ENCODE data around the gene GPT2.

GPT2 gene

DNA sequence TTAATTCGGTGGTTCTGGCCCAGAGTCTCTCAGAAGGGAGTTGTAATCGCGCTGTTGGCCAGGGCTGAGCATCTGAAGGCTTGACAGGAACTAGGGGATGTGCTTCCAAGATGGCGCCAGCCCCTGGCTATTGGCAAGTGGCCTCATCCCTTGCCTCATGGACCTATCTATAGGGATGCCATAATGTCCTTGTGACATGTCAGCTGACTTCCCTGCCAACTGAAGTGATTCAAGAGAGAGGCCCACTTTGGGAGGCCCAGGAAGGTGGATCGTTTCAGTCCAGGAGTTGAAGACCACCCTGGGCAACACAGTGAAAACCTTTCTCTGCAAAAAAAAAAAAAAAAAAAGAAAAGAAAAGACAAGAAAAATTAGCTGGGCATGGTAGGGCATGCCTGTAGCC is 38.2 kb upstream of the GPT2 start:
- TF ChIP-seq, protein P1, sequence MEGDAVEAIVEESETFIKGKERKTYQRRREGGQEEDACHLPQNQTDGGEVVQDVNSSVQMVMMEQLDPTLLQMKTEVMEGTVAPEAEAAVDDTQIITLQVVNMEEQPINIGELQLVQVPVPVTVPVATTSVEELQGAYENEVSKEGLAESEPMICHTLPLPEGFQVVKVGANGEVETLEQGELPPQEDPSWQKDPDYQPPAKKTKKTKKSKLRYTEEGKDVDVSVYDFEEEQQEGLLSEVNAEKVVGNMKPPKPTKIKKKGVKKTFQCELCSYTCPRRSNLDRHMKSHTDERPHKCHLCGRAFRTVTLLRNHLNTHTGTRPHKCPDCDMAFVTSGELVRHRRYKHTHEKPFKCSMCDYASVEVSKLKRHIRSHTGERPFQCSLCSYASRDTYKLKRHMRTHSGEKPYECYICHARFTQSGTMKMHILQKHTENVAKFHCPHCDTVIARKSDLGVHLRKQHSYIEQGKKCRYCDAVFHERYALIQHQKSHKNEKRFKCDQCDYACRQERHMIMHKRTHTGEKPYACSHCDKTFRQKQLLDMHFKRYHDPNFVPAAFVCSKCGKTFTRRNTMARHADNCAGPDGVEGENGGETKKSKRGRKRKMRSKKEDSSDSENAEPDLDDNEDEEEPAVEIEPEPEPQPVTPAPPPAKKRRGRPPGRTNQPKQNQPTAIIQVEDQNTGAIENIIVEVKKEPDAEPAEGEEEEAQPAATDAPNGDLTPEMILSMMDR (IDR thresholded peaks at IDR 0.05; ENCODE audit: low read depth, low read length, missing control alignments), result no peak
- H3K4me3 ChIP-seq (replicated peaks; ENCODE audit: low read depth, low read length), result no peak overlapping the region
- DNase-seq (ENCODE audit: extremely low read depth, low read depth), result no peak

DNA sequence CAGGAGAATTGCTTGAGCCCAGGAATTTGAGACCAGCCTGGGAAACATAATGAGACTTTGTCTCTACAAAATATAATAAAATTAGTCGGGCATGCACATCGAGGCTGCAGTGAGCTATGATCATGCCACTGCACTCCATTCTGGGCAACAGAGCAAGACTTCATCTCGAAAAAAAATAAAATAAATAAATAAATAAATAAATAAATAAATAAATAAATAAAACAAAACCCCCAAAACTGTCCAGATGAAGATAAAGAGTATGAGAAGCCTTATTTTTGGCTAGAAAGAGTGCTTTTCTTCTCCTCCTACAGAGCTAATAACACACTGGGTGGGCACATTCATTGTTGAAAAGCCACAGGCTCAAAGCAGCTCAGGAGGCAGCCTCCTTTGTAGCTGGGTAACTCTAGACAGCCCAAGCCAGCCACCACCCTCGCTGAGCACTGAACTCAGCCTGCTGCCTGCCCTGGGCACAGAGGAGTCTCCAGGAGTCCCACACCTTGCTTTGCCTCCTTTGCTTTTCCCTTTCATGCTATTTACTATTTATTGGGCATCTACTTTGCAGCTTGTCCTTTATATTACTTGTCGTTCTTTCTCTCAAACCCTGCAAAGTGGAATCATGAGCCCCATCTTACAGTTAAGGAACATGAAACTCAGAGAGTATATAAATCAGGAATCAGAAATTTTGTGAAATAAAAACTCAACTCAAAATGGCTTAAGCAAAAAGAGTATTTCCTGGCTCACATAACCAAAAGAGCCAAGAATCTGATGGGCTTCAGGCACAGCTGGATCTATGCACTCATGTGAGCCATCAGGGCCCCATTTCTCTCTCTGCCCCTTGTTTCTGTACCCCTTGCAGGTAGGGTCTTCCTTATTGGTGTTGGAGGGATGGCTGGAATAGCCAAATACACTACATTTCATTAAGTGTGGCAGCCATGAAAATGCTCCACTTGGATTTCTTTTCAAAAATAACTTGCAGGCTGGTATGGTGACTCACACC is 35.1 kb upstream of the GPT2 start:
- no peak overlapping the region for H3K4me3 ChIP-seq (replicated peaks; ENCODE audit: low read depth, low read length)
- DNase-seq (ENCODE audit: extremely low read depth, low read depth), result no peak
- TF ChIP-seq, protein P1 (IDR thresholded peaks at IDR 0.05; ENCODE audit: low read depth, low read length, missing control alignments), result no peak

DNA sequence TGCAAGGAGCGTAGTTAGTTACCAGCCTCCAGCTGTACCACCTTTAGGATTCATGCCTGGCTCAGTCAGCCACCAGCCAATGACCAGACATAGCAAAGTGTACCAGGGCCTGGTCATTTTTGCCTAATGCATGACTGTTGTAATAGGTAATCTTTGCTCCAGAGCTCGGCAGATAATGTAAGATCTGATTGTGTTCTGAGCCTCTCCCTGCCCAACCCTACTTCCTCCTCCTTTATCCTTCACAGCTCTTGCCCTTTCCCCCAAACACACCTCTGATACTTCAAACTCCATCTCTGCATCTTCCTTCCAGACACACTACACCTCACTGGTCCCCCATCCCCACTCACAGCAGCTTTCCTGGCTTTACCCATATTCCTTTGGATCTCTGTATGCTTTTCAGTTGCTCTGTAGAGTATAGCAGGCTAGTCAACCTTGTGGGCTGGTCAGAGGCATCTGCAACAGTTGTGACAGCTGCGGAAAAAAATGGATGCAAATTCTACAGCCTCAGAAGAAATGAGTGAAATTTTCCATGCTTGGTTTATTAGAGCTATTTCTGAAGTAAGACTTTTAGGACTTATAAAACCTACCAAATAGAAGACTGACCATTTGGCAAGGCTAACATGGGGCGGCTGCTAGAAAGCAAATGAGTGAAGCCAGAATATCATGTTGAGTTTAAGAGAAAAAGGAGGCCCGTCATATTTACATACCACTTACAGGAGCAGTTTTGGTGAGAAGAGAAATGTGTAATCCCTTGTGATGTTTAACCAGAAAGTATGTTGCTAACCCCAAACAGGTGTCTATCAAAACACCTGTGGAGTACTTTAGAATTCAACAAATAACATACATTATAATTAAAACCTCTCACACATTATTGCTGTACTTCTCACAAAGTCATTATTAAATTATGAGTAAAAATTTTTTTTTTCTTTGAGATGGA is 33.3 kb upstream of the GPT2 start:
- H3K4me3 ChIP-seq (replicated peaks; ENCODE audit: low read depth, low read length), result no peak overlapping the region
- TF ChIP-seq, protein P1 (IDR thresholded peaks at IDR 0.05; ENCODE audit: low read depth, low read length, missing control alignments), result no peak
- no peak for DNase-seq (ENCODE audit: extremely low read depth, low read depth)

DNA sequence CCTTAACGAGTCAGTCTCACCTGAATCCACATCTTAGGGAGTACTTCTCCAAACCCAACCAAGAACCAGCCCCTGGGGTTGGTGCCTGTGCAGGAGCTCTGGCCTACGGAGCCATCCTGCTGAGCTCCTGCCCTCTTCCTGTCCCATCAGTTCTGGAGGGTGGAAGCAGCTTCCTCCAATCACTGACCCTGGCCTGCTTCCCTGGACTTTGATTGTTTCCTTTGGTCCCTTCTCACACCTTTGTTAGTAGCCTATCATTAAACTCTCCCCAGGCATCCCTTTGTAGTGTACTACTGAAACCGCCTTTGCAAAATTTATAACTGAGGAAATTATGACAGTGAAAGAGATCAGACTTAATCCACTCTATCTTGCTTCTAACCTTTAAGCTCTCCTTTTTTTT is 32.0 kb upstream of the GPT2 start:
- H3K4me3 ChIP-seq (replicated peaks; ENCODE audit: low read depth, low read length), result no peak overlapping the region
- TF ChIP-seq, protein P1 (IDR thresholded peaks at IDR 0.05; ENCODE audit: low read depth, low read length, missing control alignments), result no peak
- no peak for DNase-seq (ENCODE audit: extremely low read depth, low read depth)

- TF ChIP-seq, protein P1 (IDR thresholded peaks at IDR 0.05; ENCODE audit: low read depth, low read length, missing control alignments), result peak; percentile 84
- no peak for DNase-seq (ENCODE audit: extremely low read depth, low read depth)
- H3K4me3 ChIP-seq (replicated peaks; ENCODE audit: low read depth, low read length), result no peak overlapping the region
These were observed 30.3 kb upstream of the GPT2 start for GRCh38 chr16:46853713-46854443.

DNA sequence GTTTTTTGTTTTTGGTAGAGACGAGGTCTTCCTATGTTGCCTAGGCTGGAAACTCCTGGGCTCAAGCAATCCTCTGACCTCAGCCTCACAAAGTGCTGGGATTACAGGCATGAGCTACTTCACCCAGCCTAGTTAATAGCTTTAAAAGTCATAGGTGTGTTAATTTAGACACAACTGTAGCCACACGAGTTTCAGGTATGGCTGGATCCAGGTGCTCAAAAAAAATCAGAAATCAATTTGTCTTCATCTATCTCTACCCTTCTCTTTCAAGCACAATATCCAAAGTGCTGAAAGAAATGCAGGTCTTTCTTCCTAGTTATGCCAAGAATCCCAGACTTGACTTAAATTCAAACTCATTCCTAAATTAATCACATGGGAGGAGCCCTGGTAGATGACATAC is 29.3 kb upstream of the GPT2 start:
- no peak overlapping the region for H3K4me3 ChIP-seq (replicated peaks; ENCODE audit: low read depth, low read length)
- DNase-seq (ENCODE audit: extremely low read depth, low read depth), result no peak
- TF ChIP-seq, protein P1 (IDR thresholded peaks at IDR 0.05; ENCODE audit: low read depth, low read length, missing control alignments), result no peak

Measured in HFF-Myc (cell line).